NCI-H2107 treated with DMSO at 0.1 percent for 48 hours (cell line): ENCODE measurements around the gene PTPRT.

Experiments
- DNase-seq: peaks from one replicate; lab custom pipeline; 2025; ENCODE audit not compliant: unreplicated experiment; lab: John Stamatoyannopoulos, UW

Gene PTPRT

DNA sequence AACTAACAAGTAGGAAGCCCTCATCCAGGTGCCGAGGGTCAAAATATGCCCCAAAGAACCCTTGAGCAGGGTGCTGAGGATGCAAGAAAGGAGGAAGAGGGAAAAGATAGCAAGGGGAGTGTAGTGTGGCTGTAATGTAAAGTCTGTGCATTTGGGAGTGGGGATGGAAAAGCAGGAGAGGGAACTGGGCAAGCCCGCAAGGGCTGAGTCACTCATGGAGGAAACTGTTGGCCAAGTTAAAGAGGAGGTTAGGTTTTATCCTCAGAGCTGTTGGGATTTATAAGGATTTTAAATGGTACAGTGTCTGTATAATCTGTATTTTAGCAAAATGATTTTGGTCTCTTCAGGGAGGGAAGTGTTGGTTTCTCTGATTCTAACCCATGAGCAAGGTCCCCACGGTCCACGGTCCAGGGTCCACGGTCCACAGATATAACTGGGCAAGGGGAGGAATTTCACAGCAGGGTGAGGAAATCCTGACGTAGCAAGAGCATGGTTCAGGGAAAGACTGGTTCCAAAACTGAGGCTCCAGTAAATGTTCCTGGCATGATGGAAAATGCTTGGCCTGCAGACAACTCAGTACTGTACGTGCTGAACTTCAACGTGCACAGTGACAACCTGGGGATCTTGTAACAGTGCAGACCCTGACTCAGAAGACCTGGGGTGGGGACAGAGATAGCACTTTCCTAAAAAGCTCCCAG is 759.8 kb downstream of the PTPRT start:
- DNase-seq = no peak

DNA sequence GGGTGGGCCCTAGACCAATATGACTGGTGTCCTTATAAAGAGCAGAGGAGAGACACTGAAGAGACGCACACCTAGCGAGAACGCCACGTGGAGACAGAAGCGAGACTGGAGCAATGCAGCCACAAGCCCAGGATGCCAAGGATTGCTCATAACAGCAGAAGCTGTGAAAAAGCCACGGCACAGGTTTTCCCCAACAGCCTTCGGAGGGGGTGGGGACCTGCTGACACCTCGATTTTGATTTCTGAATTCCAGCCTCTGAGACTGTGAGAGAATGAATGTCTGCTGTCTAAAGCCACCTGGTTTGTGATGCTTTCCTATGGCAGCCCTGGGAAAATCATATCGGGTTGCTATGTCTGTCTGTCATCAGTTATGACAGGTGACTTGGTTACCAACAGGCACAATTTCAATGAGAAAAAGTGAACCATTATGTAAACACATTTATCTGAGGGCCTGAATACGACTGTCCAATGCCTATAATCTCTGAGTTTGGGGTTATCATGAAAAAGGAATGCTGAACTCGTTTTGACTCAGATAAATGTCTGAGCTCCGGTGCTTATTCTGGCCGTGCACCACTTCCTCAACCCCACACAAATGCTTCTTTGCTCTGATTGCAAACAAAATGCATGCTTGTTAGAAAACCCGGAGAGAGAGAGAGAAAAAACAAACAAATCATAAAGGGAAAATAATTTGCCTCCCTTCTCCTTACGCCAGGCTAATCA is 769.7 kb downstream of the PTPRT start:
- no peak for DNase-seq

DNA sequence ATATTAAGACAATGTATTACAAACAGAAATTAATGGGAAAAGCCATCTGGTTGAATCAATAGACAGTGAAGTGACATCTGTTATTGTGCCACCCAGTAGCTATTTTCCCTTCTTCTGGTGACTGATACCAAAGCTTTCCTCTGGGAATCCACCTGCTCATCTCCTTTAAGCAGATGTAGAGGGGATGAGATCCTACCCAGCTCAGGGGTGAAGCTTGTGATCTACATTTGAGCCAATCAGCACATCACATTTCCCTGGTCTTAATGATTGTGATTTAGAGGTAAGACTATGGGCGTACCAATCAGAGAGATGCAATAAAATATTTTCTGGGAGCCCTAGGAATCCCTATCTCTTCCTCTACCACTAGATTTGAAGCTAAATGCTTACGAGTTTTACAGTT is 782.9 kb downstream of the PTPRT start:
- no peak for DNase-seq

DNA sequence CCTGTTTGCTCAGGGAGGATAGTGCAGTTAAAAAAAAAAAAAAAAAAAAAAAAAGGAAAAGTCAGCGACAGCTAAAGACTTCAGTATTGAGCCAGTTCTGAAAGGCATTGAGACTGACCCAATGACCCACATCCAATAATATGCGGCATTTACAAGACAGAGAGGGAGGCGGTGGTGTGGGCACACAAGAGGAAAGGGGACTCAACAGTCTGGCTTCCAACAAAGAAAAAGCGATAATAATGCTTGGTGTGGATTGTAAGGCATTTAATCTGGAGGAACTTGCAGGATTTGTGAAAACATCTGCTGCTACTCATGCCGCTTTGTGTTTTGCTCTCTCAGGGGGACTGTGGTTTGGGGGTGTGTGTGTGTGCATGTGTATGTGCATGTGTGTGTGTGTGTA is 787.3 kb downstream of the PTPRT start:
- DNase-seq = no peak

DNA sequence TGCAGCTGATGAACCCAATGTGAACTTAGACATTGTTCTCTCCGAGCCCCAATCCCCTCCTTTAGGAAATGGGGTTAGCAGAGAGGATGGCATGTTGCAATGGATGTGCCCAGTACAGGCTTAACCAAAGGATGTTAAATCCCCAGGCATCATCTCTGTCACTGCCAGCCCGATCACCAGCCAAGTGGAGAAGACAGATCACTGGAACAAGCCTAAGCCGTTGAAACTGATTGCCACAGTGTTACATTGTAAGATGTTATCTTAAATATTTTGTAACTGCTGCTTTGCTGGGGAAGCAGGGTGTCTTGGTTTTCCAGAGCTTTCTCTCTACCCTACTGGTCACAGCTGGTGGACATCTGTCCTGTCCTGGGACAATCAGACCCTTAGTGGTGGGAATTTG is 788.1 kb downstream of the PTPRT start:
- DNase-seq = no peak

DNA sequence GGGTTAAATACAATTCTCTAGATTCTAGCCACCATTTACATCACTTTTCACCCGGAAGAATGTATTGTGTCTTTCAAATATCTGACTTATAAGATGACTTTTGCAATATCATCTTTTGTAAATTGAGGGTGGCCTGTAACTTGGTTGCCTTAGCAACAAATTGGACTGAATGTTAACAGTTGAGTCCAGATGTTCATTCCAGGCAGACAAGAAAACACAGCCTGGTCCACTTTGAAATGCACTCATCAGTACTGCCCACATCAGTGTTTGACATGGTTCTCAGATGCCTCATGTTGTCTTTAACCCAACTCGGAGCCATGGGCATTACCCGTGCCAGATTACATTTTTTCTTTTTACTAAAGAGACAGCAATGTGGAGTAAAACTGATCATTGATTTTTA is 789.9 kb downstream of the PTPRT start:
- no peak for DNase-seq

DNA sequence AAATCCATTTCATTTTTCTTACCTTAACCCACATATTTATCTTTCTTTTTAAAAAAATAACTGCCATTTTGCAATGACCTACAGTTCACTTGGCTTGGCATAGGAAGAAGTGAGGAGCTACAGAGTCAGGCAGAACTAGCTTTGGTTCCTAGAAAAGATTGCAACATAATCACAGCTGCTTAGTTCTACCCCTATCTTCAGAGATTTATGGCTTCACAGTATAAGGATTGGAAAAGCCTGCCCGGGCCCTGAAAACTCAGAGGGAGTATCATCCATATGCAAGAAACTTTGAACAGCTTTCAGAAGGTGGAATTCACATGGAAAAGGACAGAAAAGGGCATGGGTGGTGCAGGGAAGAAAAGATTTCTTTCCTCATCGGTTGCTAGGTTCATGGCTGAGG is 797.3 kb downstream of the PTPRT start:
- DNase-seq = no peak

DNA sequence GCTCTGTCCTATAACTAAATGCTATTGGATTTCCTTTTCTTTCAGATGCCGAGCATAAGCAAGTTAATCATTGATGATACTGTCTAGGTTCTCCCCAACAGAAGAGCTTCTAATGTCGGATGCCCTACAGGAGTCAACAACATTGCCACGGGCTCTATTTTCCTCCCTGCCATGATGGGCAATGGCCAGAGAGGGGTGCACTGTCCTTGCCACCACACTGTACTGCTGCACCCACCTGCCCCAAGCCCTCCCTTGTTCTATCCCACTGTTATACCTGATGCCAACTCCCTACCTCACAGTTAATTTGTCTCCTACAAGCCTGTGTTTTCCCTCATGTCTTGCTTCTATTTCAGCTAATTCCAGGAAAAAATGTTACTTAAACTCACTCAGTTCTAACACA is 797.9 kb downstream of the PTPRT start:
- DNase-seq = no peak

DNA sequence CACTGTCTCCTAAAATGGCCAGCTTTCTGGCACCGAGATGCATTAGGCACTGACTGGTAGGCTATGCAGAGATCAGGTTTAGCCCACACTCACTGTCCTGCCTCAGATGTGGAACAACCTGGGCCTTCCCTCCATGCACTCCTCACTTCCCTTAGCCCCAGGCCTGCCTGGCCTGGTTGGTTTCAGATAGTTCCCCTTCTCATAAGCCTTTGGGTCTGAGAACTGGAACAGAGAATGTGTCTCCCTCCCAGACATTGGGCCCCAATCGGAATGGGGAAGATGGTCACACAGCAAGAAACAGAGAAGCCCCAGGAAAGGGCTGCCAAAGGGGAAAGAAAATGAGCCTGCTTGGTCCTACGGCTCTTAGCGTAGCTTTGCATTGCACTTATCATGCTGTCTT is 809.4 kb downstream of the PTPRT start:
- no peak for DNase-seq

DNA sequence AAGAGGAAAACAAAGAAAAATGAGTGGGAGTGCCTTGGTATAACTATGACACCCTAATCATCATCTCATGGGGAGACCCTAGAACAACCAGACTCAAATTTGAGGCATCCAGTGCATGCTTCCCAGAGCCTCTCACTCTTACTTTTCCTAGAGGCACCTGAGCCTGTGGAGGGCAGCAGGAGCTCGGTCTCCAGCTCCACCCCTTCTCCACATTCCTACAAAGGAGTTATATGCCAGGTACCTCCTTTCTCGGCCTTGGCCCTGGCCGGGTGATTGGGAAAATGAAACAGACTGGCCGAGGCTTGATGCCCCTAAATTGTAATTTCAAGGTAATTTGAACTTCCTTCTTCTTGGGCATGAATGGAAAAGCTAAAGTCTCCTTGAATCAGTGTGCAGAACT is 810.3 kb downstream of the PTPRT start:
- no peak for DNase-seq

DNA sequence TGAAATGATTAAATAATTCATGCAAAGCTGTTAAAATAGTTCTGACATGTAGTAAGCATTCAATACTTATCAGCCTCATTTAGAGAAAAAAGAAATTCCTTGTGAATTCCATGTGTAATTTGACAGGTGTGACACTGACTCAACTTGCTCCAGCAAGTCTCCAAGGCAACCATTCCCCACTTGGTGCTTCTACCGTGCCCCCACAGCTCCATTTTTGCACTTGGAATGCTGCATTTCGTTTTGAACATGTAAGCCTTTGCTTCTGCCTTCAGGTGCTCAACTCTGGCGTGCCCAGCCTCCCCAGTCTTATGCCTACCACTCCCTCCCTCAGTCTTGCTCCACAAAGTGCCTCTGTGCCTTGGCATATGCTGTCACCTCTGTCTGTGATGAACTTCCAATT is 810.9 kb downstream of the PTPRT start:
- no peak for DNase-seq

DNA sequence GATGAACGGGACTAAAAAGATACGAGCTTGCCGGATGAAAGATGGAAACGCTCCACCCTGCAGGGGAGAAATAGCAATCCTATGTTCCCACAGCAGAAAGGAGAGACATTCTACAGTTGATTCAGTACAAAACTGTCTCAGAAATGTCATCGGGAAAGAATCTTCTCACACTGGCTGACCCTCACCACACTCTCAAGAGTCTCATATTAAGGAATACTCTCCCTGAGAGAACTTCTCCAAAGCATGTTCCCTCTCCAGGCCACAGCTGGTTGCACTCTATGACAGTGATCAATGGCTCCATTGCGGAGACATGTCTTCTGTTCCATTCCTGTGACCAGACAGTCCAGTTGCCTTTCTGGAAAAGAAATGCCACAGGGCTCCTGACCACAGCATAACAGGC is 813.6 kb downstream of the PTPRT start:
- no peak for DNase-seq

DNA sequence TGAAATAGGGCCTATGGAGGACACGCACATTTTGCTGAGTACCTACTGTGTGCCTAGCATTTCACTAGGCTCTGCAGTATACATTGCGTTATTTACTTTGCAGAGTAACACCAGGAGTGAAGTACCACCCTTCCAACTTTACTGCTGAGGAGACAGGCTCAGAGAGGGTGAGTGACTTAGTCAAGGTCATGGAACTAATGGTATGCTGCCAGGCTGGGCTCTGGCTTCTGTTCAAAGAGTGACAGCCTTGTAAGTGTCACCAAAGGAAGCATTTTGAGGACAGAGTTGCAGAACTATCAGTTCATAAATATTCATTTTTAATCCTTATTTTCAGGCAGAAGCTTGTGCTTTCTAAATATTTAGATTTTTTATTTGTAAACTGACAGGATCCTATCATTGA is 816.7 kb downstream of the PTPRT start:
- DNase-seq = no peak

DNA sequence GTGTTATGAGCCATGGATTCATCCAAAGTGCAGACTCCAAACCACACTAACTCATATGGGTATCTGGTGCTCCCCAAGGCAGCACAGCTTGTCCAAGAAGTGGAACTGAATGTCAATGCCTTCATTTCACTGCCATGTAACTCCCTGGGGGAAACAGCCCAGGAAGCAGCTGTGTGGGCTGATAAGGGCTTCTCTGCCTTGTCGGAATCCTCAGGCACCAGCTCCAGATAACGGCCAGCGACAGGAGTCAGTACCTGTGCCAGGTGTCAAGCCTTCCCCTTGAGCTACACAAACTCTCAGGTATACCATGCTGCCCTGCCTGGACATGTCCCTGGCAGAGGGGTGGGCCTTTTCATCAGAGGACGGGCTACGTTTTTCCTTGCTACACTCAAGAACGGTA is 819.6 kb downstream of the PTPRT start:
- DNase-seq = no peak

DNA sequence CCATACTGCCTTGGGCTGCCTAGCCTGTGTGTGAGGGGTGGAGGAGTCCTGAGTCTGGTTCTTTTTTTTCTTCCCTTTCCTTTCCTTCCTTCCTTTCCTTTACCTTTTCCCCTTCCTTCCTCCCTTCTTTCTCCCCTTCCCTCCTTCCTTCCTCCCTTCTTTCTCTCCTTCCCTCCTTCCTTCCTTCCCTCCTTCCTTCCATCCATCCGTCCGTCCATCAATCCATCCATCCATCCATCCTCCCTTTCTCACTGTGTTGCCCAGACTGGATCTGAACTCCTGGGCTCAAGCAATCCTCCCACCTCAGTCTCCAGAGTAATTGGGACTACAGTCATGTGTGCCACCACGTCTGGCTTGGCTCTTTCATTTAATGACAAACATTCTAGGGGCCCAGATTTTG is 820.8 kb downstream of the PTPRT start:
- no peak for DNase-seq

DNA sequence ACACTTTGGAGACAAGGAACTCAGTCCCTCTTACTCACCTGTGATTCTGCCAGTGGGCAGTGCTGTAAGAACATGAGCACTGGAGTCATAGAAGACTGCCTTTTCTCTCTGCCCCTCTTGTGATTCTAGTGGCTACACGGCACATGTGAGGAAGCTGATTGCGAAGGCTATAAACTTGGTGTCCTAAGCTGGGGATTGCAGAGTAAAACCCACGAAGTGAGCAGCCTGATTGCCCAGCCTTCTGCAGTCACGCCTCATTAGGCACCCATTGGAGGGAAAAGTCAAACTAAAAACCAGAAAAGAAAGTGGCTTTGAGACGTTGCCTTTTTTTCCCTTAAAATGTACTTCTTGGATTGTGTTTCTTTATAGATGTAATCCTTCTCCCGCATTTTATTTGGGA is 823.1 kb downstream of the PTPRT start:
- no peak for DNase-seq

DNA sequence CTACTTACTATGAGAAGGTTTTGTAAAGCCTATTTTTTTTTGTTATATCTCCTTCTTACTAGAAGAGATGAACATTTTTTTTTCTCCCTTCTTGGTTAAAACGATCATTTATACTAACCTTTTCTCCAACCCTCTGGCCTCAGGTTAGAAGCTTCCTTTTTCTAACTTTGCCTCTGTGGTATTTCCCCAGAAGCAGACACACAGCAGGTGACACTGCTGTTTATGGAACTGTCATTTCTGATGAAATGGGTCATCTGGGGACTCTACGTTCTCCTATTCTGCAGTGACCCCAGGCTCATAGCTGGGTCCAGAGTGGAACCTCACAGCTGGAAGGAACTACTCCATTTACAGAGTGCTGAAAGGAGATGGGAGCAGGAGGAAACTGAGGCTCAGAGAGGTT is 825.3 kb downstream of the PTPRT start:
- no peak for DNase-seq

DNA sequence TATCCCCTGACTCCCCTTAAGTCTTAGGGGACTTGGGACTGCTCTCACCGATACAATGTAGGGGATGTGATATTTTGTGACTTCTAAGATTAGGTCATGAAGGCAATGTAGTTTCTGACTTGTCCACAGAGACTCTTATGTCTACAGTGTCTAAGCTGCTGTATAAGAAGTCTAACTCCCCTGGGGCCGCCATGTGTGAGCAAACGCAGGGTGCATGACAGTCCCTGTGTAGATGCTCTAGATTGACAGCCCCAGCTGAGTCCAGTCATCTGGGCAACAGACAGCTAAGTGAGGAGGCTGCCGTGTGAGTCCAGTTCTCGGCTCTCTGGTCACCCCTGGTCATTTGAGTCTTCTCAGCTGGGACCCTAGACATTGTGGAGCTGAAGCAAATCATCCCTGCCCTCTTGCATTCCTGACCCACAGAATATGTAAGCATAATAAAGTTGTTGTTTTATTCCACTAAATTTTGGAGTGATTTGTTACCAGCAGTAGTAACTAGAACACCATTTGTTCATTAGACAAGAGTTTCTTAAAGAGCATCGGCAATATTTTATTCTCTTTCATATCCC is 828.2 kb downstream of the PTPRT start:
- DNase-seq = no peak

DNA sequence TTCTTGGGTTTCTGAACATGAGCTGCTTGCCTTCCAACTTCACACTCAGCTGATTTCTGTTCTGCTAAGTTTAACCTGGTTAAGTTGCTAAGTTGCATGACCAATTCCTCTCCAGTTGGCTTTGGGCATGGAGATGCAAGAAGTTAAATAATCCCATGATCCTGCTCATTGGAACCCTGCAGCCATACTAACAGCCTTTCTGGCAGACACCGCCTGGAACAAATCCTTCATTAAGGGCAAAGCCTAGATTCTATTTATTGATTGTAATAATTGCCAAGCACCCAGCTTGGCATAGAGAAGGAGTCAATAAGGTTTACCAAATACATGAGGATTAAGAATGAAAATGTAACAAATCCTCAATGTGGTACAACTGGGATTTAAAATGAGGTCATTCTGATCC is 829.1 kb downstream of the PTPRT start:
- DNase-seq = no peak

DNA sequence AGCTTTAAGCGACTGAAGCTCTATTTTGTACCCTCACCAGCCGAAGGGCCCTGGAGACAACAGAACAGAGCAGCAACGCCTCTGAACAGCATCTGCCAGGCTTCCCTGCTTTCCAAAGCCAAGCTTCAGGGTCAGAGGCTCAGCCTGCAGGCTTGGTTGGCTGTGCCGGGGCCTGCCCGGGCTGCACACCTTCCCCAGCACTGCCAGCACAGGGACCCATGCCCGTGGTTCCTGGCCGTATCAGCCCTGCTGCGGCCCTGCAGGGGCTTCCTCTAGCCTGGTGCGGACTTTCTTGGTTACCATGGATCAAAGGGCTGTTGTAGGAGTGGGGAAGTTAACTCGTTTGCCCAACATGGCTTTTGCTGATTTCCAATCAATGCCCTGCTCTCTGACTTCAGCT is 830.1 kb downstream of the PTPRT start:
- no peak for DNase-seq

DNA sequence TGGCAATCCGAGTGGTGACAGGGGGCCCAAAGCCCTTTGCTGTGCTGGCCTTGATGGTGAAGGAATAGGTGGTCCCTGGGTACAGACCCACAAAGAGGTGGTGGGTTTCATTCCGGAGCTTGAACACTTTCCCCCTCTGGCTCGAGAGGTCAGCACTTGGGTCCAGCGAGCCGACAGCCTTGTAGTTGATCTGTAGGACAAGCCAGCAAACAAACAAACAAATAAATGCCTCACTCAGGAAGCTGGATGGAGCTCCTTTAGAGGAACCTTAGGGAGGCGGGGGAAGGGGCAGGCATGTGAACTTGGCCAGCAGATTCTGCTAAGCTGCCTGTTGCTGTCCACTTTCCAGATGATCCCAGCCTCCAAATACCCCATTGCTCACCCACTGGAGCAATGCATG is 837.6 kb downstream of the PTPRT start:
- no peak for DNase-seq

DNA sequence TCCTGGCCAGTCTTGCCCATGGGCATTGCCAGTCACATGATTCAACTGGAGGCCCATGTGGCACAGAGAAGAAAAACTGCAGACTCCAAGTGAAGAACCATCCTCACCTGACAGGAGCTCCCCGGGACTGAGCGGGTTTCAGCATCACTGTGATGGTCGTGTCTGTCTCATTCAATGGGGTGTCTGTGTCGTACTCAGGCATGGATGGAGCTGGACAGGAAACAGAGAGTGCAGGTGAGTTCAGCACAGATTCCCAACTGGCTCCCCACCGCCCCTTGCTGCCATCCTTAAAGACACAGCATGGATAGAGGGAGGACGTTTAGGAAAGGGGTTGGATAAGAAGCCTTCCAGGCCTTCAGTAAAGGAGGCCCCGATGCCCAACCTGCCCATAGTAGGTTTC is 839.2 kb downstream of the PTPRT start:
- DNase-seq = no peak
